T-helper 2 cell (primary cell): ENCODE data around the gene RNF168.
"Not testable (repeated sequence)": the region's sequence is repeated elsewhere in the genome, so short reads cannot be mapped to it uniquely, and the experiment has no call there.

ENCODE experiments used
- DNase-seq, 5 experiments: peaks; one replicate each; pipeline versions ENCODE4 v3.0.0 to v3.0.0-alpha.2; 2012 to 2022
- total RNA-seq, 2 donors: gene quantifications; one replicate each; lab custom pipeline; 2026; lab: John Stamatoyannopoulos, UW

The RNF168 gene
- total RNA-seq: 72.7 to 91.3 reads per million in 2 donors

GRCh38 chr3:196503196-196504076 is at the start of gene RNF168:
Gene RNF168 (minus strand): TSS chr3:196503768. CDS start chr3:196503173, 595 bp downstream.
- DNase-seq: peak; percentile 80 to 97 (median 87)

- DNase-seq: no peak
Observed at GRCh38 chr3:196552253-196552652, 48.7 kb upstream of the RNF168 start.

- DNase-seq: not testable (repeated sequence)
Observed at GRCh38 chr3:196550172-196550571, 46.6 kb upstream of the RNF168 start.

DNA sequence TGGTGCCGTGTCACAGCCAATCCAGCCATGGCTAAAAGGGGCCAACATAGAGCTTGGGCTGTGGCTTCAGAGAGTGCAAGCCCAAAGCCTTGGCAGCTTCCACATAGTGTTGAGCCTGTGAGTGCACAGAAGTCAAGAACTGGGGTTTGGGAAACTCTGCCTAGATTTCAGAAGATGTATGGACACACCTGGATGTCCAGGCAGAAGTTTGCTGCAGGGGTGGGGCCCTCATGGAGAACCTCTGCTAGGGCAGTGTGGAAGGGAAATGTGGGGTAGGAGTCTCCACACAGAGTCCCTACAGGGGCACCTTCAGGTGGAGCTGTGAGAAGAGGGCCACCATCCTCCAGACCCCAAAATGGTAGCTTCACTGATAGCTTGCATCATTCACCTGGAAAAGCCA is 45.7 kb upstream of the RNF168 start:
- DNase-seq: not testable (repeated sequence)

DNA sequence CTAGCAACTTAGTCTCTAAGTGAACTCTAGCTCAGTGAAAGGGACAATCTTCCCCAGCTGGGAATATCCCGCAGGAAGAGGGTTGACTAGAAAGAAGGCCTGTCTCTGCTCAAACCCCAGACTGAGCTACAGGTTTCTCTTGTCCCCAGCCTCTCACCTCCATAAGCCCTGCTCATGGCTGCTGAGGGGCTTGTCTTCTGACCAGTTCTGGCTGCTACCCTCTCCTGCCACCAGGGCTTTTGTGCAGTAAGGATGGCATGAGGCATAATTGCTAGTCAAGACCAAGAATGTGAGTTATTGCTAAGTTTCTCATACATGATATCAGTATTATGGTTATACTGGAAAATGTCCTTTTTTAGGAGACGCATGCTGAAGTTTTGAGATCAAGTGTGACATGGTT is 43.5 kb upstream of the RNF168 start:
- no peak for DNase-seq

GRCh38 chr3:196546537-196546936 is 43.0 kb upstream of the RNF168 start:
- DNase-seq: no peak

- no peak for DNase-seq
Observed at GRCh38 chr3:196544491-196544992, 41.0 kb upstream of the RNF168 start.

- DNase-seq: no peak
Observed at GRCh38 chr3:196541684-196542445, 38.3 kb upstream of the RNF168 start.

DNA sequence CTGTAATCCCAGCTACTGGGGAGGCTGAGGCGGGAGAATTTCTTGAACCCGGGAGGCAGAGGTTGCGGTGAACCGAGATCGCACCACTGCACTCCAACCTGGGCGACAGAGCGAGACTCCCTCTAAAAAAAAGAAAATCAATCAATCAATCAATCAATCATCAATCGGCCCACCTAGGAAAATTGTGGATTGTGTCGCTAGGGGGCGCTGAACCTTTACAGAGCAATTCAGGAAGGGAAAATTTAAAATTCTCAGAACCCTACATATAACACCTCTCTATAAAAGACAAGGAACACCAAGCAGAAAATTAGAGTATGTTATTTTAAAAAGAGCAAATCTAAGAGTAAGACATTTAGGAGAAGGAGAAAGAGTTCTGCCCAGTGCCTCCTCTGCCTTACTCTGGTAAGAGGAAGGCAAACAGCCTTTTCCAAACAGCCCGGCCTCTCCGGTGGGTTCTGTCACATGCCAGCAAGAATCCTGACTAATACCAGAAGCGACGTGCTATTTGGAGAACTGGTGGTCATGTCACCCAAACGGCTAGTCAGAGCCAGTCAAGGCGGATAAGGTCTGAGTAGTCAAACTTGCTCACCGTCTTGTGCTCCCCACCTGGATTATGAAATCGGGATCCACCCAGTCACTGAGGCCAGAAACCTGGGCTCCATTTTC is 33.9 kb upstream of the RNF168 start:
- DNase-seq: peak; percentile 20 to 58 (median 43)

DNA sequence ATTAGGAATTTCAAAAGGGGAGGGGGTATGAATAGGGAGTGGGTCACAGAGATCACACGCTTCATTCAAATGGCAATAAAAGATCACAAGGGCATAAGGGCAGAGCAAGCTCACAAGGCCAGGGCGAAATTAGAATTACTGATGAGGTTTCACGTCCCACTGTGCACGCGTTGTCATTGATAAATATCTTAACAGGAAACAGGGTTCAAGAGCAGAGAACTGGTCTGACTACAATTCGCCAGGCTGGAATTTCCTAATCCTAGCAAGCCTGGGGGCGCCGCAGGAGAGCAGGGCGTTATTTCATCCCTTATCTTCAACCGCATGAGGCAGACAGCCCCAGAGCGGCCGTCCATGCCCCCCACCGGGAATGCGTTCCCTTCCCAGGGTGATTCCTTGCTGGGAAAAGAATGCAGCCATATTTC is 29.7 kb upstream of the RNF168 start:
- no peak for DNase-seq

- DNase-seq: no peak
Observed at GRCh38 chr3:196531418-196531817, 27.9 kb upstream of the RNF168 start.

DNA sequence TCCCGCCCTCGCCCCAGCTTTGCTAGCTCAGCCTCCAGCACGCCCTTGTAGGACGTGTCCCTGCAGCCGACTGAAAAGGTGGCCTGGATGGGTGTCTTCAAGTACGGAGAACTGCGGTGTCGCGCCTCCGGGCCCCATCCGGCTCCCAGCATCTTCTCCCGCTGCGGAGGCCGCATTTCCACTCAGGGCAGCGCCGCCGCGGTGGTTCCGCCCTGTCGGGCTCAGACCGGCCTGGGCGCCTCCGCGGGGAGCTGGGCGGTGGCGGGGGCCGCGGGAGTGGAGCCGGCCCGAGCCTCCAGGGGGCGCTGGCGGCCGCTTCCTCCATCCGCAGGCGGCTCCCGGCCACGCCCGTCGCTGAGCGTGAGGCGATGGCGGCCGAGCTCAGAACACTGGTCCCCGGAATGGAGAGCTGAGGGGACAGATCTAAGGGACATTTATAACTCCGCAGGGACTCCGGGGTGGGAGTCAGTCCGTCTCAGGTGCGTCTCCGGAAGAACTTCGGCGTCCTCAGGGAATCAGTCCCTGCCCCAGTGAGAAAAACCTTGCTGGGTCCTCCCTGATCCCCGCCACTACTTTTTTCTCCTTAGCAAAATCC is 25.2 kb upstream of the RNF168 start:
- peak; percentile 49 to 87 (median 72) for DNase-seq

DNA sequence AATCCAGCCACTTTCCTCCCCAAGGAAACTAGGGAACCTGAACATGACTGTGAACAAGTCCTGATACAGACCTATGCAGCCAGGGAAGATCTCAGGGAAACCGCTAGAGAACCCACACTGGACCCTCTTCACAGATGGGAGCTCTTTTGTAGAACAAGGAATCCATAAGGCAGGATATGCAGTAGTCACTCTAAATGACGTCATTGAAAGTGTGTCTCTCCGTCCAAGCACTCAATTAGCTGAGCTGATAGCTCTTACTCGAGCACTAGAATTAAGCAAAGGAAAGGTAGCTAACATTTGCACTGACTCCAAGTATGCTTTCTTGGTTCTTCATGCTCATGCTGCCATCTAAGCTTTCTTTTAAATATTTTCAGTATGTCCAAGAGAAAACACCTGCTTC is 21.6 kb upstream of the RNF168 start:
- no peak for DNase-seq

GRCh38 chr3:196524527-196524926 is 21.0 kb upstream of the RNF168 start:
- DNase-seq: peak in 1 of 5 experiments; percentile 56

- no peak for DNase-seq
Observed at GRCh38 chr3:196523841-196524240, 20.3 kb upstream of the RNF168 start.

GRCh38 chr3:196521291-196521690 is 17.7 kb upstream of the RNF168 start:
- DNase-seq: not testable (repeated sequence)

DNA sequence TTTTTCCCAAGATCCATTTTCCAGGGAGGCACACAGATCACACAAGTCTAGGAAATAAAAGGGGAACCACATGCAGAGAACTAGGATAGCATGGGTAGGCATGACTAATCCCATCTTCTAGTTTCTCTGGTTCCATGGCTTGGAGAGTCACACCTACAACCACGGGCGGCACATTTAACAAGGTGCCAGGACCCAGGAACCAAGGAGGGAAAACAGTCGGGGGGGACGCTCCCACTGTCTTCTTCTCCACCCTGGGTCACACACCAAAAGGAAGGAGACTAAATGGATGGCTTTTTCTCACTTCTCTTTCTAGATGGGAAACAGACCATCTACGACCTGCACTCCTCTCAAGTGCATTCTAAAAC is 16.1 kb upstream of the RNF168 start:
- DNase-seq: peak in 1 of 5 experiments; percentile 62

DNA sequence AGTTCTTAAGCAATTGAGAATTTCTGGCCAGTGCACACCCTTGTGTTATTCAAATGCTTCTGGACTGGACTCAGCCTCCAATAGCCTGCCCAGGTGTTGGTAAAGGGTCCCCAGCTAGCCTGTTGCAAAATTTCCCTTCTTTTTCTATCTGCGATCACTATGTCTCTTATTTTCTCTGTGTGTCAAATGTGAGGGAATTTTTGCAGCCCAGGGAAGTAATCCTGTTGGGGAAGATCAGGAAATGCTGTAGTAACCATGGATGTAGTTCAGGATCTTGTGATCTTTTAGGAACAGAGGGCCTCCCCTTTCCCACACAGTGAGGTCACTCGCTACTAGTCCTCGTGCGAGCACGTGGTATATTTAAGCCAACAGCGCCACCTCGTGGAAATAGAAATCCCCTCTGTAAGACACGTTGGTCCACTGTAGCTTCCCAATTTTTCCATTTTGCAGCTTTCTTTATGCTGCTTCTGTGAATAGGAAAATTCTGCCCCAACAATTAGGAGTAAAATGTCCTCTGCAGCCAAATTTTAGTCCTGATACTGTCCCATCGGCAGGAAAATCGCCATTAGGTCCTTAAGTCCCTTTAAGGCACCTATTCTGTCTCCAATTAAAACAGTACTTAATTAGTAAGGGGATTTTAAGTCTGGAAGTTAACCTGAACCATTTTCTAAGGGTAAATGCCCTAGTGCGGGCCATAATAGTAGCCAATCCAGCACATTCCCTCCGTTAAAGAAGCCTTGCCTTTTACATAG is 15.6 kb upstream of the RNF168 start:
- DNase-seq: peak in 4 of 5 experiments; percentile 15 to 62 (median 44)

DNA sequence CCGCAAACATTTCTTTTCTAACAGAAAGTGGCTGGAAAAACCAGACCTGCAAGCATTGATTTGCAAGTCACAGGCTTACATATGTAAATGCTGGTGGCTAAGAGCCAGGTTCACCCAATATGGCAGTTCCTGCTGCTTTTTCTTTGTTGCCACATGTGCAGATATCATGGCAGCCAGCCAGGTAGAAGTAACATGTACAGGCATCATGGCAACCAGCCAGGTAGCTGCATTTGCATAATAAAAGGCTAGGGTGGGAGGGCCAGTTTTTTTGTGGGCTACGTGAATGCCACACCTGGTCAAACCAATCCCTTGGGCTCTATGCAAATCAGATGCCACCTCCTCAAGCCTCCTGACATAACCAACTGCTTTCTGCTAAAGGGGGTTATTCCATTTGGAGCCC is 14.4 kb upstream of the RNF168 start:
- no peak for DNase-seq

DNA sequence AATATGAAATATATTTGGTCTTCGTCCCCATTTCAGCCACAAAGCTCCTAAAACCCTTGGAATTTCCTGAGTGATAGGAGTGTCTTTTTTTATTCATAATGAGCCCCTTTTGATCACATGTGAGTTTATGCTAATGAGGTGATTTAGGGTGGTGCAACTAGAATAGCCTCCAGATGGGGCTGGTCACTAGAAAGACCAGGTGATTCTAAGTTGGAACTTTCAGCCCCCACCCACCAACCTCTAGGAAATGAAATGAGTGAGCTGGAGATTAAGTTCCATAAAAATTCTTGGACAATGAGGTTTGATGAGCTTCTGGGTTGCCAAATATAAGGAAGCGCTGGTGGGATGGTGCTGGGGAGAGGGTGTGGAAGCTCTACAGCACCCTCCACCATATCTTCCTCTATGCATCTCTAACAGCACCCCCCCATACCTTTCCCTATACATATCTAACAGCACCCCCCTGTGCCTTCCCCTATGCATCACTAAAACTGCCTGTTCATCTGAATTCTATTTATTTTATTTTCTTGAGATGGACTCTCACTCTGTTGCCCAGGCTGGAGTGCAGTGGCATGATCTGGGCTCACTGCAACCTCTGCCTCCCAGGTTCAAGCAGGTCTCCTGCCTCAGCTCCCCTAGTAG is 13.7 kb upstream of the RNF168 start:
- DNase-seq: no peak
